Measurements from ENCODE around the gene B3GNT7. TPM values are rescaled to one million over a fixed set of nuclear protein-coding genes. Genes with fewer than 3 reads are reported as not detected.
"Not testable (repeated sequence)": the region's sequence is repeated elsewhere in the genome, so short reads cannot be mapped to it uniquely, and the experiment has no call there.

B3GNT7 gene
- total and polyA plus RNA-seq, 2 experiments from 2014 or later: 44.2 to 89.4 TPM

DNA sequence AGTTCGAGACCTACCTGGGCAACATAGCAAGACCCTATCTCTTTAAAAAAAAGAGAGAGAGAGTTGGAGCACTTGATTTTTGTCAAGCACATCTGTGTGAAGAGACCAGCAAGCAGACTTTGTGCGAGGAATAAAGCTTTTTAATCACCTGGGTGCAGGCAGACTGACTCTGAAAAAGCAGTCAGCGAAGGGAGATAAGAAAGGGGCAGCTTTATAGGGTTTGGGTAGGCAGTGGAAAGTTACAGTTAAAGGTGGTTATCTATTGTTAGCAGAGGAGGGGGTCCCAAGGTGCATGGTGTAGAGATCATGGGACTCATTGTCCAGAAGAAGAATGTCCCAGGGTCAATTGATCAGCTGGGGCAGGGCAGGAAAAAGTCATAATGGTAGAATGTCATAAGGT, 34.4 kb downstream of the B3GNT7 start:
- Mint-ChIP-seq H3K27me3 (ENCODE audit: insufficient read depth, low read depth, poor library complexity) (peaks cover 18% of the 10 kb centered on the region), H3K36me3 (ENCODE audit: low read depth) (no peaks in the 10 kb centered on the region; the same call in 1 of the 3 replicates), H3K4me1 (peaks cover 18% of the 10 kb centered on the region), H3K27ac (no peak overlapping the region), H3K9me3 (peaks cover 9% of the 10 kb centered on the region; the same call in 2 of the 3 replicates), H3K4me3 (no peak overlapping the region)
- Histone ChIP-seq H4K20me1 (replicated peaks; ENCODE audit: insufficient read depth) (no peaks in the 10 kb centered on the region), H3K79me2 (replicated peaks; ENCODE audit: insufficient read depth) (no peaks in the 10 kb centered on the region), H2AFZ (no peak overlapping the region), H3K4me3 (no peak overlapping the region), H3K9me2 (ENCODE audit: insufficient read depth) (peaks cover 5% of the 10 kb centered on the region; the same call in 1 of the 2 replicates), H3K36me3 (ENCODE audit: insufficient read depth) (no peaks in the 10 kb centered on the region), H3K27me3 (ENCODE audit: insufficient read depth) (no peaks in the 10 kb centered on the region), H3K27ac (ENCODE audit: low read depth) (no peak overlapping the region), H3F3A (replicated peaks; ENCODE audit: low read depth) (0 out of 2 replicates have a peak, but pooled peaks cover 10% of the 10 kb centered on the region), H3K4me2 (no peak overlapping the region), H3K4me1 (ENCODE audit: insufficient read depth) (no peaks in the 10 kb centered on the region)
- DNase-seq (ENCODE audit: low spot score): no peak
- TF ChIP-seq, protein P1, sequence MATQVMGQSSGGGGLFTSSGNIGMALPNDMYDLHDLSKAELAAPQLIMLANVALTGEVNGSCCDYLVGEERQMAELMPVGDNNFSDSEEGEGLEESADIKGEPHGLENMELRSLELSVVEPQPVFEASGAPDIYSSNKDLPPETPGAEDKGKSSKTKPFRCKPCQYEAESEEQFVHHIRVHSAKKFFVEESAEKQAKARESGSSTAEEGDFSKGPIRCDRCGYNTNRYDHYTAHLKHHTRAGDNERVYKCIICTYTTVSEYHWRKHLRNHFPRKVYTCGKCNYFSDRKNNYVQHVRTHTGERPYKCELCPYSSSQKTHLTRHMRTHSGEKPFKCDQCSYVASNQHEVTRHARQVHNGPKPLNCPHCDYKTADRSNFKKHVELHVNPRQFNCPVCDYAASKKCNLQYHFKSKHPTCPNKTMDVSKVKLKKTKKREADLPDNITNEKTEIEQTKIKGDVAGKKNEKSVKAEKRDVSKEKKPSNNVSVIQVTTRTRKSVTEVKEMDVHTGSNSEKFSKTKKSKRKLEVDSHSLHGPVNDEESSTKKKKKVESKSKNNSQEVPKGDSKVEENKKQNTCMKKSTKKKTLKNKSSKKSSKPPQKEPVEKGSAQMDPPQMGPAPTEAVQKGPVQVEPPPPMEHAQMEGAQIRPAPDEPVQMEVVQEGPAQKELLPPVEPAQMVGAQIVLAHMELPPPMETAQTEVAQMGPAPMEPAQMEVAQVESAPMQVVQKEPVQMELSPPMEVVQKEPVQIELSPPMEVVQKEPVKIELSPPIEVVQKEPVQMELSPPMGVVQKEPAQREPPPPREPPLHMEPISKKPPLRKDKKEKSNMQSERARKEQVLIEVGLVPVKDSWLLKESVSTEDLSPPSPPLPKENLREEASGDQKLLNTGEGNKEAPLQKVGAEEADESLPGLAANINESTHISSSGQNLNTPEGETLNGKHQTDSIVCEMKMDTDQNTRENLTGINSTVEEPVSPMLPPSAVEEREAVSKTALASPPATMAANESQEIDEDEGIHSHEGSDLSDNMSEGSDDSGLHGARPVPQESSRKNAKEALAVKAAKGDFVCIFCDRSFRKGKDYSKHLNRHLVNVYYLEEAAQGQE (IDR thresholded peaks at IDR 0.05; ENCODE audit: unreplicated experiment): no peak
- TF ChIP-seq STAT1 (IDR thresholded peaks at IDR 0.05; ENCODE audit: unreplicated experiment): no peak
- TF ChIP-seq, protein P2, sequence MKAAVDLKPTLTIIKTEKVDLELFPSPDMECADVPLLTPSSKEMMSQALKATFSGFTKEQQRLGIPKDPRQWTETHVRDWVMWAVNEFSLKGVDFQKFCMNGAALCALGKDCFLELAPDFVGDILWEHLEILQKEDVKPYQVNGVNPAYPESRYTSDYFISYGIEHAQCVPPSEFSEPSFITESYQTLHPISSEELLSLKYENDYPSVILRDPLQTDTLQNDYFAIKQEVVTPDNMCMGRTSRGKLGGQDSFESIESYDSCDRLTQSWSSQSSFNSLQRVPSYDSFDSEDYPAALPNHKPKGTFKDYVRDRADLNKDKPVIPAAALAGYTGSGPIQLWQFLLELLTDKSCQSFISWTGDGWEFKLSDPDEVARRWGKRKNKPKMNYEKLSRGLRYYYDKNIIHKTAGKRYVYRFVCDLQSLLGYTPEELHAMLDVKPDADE (IDR thresholded peaks at IDR 0.05): no peak
- TF ChIP-seq EZH2 (IDR thresholded peaks at IDR 0.05; ENCODE audit: low read depth, unreplicated experiment): no peak
- no peak for TF ChIP-seq CREB1 (CRISPR knock-in tag; IDR thresholded peaks at IDR 0.05; ENCODE audit: low read depth)
- no peak for TF ChIP-seq EZH2phosphoT487 (IDR thresholded peaks at IDR 0.05; ENCODE audit: unreplicated experiment)
- ATAC-seq: no peak

DNA sequence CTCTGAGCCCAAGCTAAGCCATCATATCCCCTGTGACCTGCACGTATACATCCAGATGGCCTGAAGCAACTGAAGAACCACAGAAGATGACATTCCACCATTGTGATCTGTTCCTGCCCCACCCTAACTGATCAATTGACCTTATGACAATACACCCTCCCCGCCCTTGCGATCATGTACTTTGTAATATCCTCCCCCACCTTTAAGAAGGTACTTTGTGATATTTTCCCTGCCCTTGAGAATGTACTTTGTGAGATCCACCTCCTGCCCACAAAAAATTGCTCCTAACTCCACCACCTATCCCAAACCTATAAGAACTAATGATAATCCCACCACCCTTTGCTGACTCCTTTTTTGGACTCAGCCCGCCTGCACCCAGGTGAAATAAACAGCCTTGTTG, 34.9 kb downstream of the B3GNT7 start:
- not testable (repeated sequence) for H3K36me3 Mint-ChIP-seq (ENCODE audit: low read depth); H3K4me3 Mint-ChIP-seq; H3K36me3 ChIP-seq (ENCODE audit: insufficient read depth); H3K27me3 ChIP-seq (ENCODE audit: insufficient read depth); H3K27ac ChIP-seq (ENCODE audit: low read depth); H3K27ac Mint-ChIP-seq; H4K20me1 ChIP-seq (replicated peaks; ENCODE audit: insufficient read depth); H3K9me3 Mint-ChIP-seq; H3K4me3 ChIP-seq; H3K4me1 ChIP-seq (ENCODE audit: insufficient read depth); DNase-seq (ENCODE audit: low spot score); H2AFZ ChIP-seq; H3K9me2 ChIP-seq (ENCODE audit: insufficient read depth); H3F3A ChIP-seq (replicated peaks; ENCODE audit: low read depth); ATAC-seq; H3K79me2 ChIP-seq (replicated peaks; ENCODE audit: insufficient read depth); H3K4me2 ChIP-seq
- H3K27me3 Mint-ChIP-seq (ENCODE audit: insufficient read depth, low read depth, poor library complexity): peaks cover 14% of the 10 kb centered on the region
- H3K4me1 Mint-ChIP-seq: peaks cover 14% of the 10 kb centered on the region
